ENCODE measurements around the gene CORO2A.

GRCh38 chr9:98206754-98207153 lies 14.3 kb upstream of the CORO2A start:
- TF ChIP-seq CTCF (IDR thresholded peaks at IDR 0.05) (no peak), EP300 (IDR thresholded peaks at IDR 0.05) (no peak)
